ENCODE measurements around the gene NEURL1B. TPM values are rescaled to one million over a fixed set of nuclear protein-coding genes. Genes with fewer than 3 reads are reported as not detected.

Gene NEURL1B
- total and polyA plus RNA-seq, 4 donors: 1.5 to 10.0 (median 5.5) TPM

- DNase-seq (ENCODE audit: low spot score): no peak
- H3K4me3 ChIP-seq (ENCODE audit: low read depth in 1 of 3, low read length in 3 of 3): no peak overlapping the region
- no peak overlapping the region for H3K9ac ChIP-seq (ENCODE audit: low read depth in 1 of 2, low read length in 2 of 2)
- peak overlapping the region; percentile 30 to 53 for H3K27ac ChIP-seq (ENCODE audit: low read depth in 1 of 2, low read length in 2 of 2)
- WGBS: 76% methylated on average over 14 of the region's 14 CpGs
- no peak for TF ChIP-seq RAD21 (IDR thresholded peaks at IDR 0.05)
- TF ChIP-seq REST (IDR thresholded peaks at IDR 0.05): peak; percentile 48
- peaks cover 0 to 10% (median 6%) of the 10 kb centered on the region in 4 donors for H3K4me1 ChIP-seq (ENCODE audit: control insufficient read depth in 4 of 4, insufficient read depth in 4 of 4, low read length in 3 of 4)
- no peaks in the 10 kb centered on the region for H3K36me3 ChIP-seq (ENCODE audit: control insufficient read depth in 4 of 4, insufficient read depth in 3 of 4, low read depth in 1 of 4, low read length in 3 of 4)
- no peaks in the 10 kb centered on the region for H3K27me3 ChIP-seq (ENCODE audit: control insufficient read depth in 4 of 4, insufficient read depth in 4 of 4, low read length in 3 of 4)
- no peaks in the 10 kb centered on the region for H3K9me3 ChIP-seq (ENCODE audit: control insufficient read depth in 4 of 4, low read length in 3 of 4)
Observed at GRCh38 chr5:172695232-172696054, 54.4 kb downstream of the NEURL1B start.

- Histone ChIP-seq H3K36me3 (ENCODE audit: control insufficient read depth in 4 of 4, insufficient read depth in 3 of 4, low read depth in 1 of 4, low read length in 3 of 4) (no peaks in the 10 kb centered on the region), H3K4me3 (ENCODE audit: low read depth in 1 of 3, low read length in 3 of 3) (no peak overlapping the region), H3K9me3 (ENCODE audit: control insufficient read depth in 4 of 4, low read length in 3 of 4) (no peaks in the 10 kb centered on the region), H3K4me1 (ENCODE audit: control insufficient read depth in 4 of 4, insufficient read depth in 4 of 4, low read length in 3 of 4) (peaks cover 0 to 10% (median 6%) of the 10 kb centered on the region in 4 donors), H3K27ac (ENCODE audit: low read depth in 1 of 2, low read length in 2 of 2) (peak overlapping the region; percentile 52 to 53), H3K27me3 (ENCODE audit: control insufficient read depth in 4 of 4, insufficient read depth in 4 of 4, low read length in 3 of 4) (no peaks in the 10 kb centered on the region), H3K9ac (ENCODE audit: low read depth in 1 of 2, low read length in 2 of 2) (no peak overlapping the region)
- TF ChIP-seq CTCF (IDR thresholded peaks at IDR 0.05; ENCODE audit: low read depth, low read length, missing input control) (no peak), HNF4G (IDR thresholded peaks at IDR 0.05) (no peak), FOXA2 (IDR thresholded peaks at IDR 0.05) (no peak), JUND (IDR thresholded peaks at IDR 0.05) (no peak), ATF3 (IDR thresholded peaks at IDR 0.05) (no peak), REST (IDR thresholded peaks at IDR 0.05) (no peak), EGR1 (IDR thresholded peaks at IDR 0.05; ENCODE audit: low read depth in 2 of 2) (no peak), TAF1 (conservative IDR thresholded peaks at IDR 0.05) (no peak), YY1 (IDR thresholded peaks at IDR 0.05) (no peak)
- no peak for DNase-seq (ENCODE audit: low spot score)
- 80% methylated on average over 20 of the region's 20 CpGs for WGBS
Observed at GRCh38 chr5:172696171-172696849, 55.2 kb downstream of the NEURL1B start.
